ENCODE results near the gene CFAP68.

CFAP68 gene

GRCh38 chr11:111878849-111879636 is at the start of gene CFAP68, which contains the start of gene FDXACB1:
TSS of gene CFAP68 (plus strand) at chr11:111879541. CDS start at chr11:111879561, 20 bp downstream.
TSS of gene FDXACB1 (minus strand) at chr11:111879165. CDS start at chr11:111879132, 33 bp downstream.
- DNase-seq, result peak; percentile 95

DNA sequence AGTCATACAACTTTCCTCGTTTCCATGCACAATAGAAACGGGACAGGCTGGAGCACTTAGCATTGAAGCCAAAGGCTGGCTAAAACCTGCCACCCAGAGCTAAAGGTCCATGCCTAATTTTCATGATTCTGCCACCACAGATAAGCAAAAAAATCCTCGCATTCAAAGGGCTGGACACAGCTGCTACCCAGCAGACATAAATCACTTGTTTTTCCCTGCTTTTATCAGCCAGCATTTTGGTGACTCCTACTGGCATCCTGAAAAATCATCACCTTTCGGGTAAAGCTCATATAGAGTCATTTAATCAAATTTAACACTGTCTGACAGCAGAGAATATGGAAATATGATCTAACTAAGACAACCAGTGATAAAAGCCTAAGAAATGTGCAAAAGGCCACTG is 45.8 kb upstream of the CFAP68 start:
- DNase-seq, result peak; percentile 36

- no peak for DNase-seq
These were observed 44.7 kb upstream of the CFAP68 start for GRCh38 chr11:111834432-111835163.

DNA sequence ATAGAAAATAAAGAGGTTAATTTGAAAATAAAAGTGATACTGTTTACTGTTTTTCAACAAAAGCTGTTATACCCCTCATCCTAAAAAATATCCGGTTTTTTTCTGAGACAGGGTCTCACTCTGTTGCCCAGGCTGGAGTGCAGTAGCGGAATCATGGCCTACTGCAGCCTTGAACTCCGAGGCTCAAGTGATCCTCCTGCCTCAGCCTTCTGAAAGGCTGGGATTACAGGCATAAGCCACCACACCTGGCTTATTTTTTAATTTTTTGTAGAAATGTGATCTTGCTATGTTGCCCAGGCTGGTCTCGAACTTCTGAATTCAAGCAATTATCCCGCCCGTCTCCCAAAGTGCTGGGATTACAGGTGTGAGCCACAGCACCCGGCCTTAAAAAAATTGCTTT is 43.7 kb upstream of the CFAP68 start:
- no peak for DNase-seq

DNA sequence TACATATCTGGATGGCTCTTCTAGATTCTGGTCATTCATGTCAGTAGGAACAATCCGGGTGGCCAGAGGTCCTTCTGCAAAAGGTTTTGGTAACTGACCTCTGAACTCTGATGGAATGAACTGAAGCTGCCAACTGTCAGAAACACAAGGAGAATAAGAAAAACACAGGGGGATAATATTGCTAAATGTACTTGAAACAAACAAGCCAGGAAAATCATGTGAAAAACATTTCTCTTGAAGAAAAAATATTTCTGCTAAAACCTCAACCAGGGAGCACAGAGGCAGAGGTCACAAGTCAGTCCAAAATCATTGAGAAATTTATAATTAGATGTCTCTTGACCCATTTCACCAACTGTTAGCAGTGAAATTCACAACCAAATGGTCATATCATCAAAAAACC is 43.2 kb upstream of the CFAP68 start:
- DNase-seq, result no peak

GRCh38 chr11:111836721-111837120 is 42.6 kb upstream of the CFAP68 start:
- DNase-seq, result no peak

DNA sequence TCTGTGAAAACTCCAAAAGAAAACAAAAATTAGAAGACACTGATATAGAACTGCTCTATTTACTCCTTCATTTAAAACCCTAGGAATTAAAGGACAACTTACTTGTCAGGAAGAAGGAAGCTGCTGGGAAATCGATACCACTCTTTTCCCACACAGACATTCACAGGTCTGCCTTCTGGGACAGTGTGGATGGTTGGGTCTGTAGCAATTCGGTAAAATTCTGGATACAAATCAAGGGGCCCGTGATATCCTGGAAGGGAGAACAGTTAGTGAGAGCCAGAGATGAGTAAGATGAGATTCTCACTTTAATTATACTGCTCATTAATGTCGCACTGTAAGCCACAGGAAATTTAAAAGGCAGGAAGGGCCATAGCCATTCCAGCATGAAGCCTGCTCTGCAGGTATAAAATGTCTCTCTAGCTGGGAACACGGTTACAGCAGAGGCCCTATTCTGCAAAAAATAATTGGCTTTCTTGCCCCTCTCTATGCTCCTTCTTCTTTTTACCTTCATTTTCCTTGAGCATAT is 41.9 kb upstream of the CFAP68 start:
- DNase-seq, result no peak

DNA sequence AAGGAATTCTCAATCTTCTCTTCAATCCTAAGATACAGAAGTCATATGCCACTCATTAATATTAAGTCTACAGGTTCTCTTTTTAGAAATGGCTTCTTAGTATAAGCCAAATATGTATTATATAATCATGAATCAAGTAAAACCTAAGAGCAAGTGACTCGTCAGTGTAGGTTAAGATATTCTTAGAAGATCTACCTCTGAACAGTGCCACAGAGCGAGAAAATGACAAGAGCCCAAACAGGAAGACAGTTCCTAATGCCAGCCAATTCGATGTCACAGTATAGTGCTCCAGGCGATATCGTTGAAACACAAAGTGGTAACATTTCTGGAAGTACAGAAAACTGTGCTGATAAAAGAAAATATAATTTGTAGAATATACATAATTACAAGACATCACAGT is 41.3 kb upstream of the CFAP68 start:
- DNase-seq, result no peak

GRCh38 chr11:111840143-111840542 is 39.2 kb upstream of the CFAP68 start:
- DNase-seq, result no peak

DNA sequence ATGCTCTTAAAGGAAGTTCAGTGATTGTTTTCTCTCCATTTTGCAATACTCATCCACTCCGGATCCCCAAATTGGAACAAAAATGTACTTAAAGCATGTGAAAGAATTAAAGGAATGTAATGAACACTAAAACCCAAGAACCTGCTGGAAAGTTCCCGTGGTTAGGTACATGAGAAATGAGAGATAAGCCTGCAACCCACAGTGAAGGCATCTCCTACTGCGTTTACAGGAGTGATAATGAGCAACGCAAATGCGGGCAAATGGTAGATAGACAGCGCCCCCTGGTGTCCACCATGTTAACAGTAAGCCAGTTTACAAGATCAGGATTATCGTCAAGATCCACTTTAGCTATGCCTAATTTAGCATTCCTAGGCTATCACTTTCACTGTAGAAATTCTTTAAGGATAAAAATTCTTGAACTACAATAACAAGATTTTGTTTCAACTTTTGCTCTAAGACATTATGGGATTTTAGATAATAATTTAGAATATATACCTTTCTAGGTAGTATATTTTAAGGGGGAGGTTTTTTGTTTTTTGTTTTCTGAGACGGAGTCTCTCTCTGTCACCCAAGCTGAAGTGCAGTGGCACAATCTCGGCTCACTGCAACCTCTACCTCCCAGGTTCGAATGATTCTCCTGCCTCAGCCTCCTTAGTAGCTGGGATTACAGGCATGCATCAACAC is 37.8 kb upstream of the CFAP68 start:
- peak; percentile 51 for DNase-seq

DNA sequence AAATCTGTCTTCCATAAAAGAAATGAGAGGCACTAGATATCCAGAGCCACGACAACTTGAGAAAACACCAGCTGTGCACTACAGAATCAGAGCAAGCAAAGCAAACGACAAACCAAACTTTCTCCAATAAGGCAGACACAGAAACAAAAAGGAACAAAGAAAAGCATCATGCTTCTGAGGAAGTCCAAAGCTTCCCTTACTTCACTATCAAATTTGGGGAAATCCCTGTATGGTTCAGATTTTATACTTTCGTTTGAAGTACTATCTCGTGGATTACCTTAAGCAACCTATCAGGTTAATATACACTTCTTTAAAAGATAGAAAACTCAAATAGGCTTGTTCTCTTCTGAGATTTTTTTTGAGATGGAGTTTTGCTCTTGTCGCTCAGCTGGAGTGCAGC is 35.7 kb upstream of the CFAP68 start:
- DNase-seq, result no peak

- DNase-seq, result no peak
These were observed 33.9 kb upstream of the CFAP68 start for GRCh38 chr11:111845276-111846028.

DNA sequence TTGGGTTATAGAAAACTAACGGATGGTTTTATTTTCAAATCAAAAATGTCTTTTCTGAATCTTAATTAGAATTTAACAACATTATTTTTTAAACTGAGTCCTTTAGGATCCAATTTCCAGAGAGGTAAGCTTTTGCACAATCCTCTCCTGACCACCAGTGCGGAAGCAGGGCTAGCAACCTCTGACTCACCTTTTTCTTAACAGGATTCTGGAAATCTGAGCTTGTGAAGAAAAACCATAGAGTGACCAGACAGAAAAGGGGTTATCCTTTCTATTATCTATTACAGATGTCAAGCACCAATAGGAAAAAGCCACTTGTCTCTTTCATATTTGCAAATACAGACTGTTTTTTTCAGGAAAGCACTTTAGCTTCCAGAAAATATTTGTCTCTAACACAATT is 33.3 kb upstream of the CFAP68 start:
- DNase-seq, result no peak

DNA sequence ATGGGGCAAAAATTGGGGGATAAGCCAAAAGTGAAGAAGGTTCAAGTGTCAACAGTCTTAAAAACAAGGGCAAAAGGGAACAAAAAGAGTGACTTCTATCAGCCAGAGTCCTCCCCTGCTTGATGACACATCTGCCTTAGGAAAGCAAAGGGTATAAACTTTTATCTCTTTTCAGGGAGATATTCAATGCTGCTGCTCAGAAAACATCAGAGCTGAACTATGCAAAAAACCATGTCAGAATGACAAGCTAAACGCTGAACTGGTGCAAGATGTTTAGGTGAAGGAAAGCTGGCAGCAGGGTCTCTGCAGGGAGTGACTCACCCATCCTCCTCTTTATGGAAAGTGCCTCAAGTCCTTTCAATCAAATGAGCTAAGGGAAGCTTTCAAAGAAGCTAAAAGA is 32.7 kb upstream of the CFAP68 start:
- DNase-seq, result no peak

DNA sequence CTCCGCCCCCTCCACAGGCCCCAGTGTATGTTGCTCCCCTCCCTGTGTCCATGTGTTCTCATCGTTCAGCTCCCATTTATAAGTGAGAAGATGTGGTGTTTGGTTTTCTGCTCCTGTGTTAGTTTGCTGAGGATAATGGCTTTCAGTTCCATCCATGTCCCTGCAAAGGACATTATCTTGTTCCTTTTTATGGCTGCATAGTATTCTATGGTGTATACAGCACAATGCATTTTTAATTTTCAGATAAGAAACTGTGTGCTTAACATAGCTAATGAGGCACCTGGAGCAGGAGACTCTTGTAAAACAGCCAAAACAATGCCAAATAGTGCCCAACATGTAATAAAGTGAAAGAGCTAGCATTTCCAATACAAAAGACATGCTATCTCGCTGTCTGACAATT is 29.7 kb upstream of the CFAP68 start:
- DNase-seq, result no peak

DNA sequence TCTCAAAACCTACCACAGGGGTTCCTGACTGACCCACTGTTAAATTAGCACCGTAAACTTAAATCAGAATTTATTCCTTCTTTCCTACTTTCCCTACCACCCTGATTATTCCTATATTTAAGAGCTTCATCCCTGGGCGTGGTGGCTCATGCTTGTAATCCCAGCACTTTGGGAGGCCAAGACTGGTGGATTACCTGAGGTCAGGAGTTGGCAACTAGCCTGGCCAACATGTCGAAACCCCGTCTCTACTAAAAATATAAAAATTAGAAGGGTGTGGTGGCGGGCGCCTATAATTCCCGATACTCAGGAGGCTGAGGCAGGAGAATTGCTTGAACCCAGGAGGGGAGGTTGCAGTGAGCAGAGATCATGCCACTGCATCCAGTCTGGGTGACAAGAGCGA is 28.3 kb upstream of the CFAP68 start:
- no peak for DNase-seq

DNA sequence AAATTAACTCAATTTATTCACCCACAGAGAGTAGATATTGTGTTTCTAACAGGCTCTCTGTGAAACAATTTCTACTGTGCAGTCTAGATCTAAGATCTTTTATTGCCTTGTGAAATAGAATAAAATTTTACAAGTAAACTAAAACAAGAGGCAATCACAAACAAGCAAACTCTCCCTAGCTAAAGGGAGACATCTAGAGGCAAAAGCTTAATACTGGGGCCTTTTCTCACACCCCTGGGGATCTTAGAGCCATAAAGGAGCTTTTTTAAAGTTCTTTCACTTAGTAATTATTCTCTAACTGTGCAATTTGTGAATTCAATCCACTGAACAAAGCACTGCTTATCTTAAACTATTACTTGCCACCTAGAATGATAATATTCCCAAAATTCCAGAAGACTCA is 27.7 kb upstream of the CFAP68 start:
- DNase-seq, result peak; percentile 3

- no peak for DNase-seq
These were observed 27.2 kb upstream of the CFAP68 start for GRCh38 chr11:111852103-111852502.

GRCh38 chr11:111855506-111855905 is 23.8 kb upstream of the CFAP68 start:
- no peak for DNase-seq

- no peak for DNase-seq
These were observed 19.1 kb upstream of the CFAP68 start for GRCh38 chr11:111860257-111860656.

GRCh38 chr11:111870113-111870512 is 9.2 kb upstream of the CFAP68 start:
- DNase-seq, result no peak

DNA sequence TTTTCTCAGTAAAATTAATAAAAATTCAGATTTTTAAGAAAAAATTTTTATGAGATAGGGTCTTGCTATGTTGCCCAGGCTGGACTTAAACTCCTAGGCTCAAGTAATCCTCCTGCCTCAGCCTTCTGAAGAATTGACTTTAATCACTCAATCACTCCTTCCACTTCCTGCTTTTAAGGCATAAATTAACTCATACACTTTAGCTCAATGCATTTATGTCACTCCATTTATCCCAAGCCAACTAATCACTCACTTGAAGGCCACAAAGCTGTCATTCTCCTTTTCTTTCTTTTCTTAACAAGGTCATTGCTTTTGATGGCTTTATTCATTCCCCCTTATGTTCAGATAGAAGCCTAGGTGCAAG is 8.8 kb upstream of the CFAP68 start:
- no peak for DNase-seq

All from NCI-H446 treated with DMSO at 0.1 percent for 48 hours (cell line).